OCI-M1 (cell line): Measurements from ENCODE around the gene FASLG.
"Not testable (repeated sequence)": the region's sequence is repeated elsewhere in the genome, so short reads cannot be mapped to it uniquely, and the experiment has no call there.

Source experiments
- DNase-seq: peaks from one replicate; lab custom pipeline; 2025; lab: John Stamatoyannopoulos, UW

FASLG gene, protein sequence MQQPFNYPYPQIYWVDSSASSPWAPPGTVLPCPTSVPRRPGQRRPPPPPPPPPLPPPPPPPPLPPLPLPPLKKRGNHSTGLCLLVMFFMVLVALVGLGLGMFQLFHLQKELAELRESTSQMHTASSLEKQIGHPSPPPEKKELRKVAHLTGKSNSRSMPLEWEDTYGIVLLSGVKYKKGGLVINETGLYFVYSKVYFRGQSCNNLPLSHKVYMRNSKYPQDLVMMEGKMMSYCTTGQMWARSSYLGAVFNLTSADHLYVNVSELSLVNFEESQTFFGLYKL

DNA sequence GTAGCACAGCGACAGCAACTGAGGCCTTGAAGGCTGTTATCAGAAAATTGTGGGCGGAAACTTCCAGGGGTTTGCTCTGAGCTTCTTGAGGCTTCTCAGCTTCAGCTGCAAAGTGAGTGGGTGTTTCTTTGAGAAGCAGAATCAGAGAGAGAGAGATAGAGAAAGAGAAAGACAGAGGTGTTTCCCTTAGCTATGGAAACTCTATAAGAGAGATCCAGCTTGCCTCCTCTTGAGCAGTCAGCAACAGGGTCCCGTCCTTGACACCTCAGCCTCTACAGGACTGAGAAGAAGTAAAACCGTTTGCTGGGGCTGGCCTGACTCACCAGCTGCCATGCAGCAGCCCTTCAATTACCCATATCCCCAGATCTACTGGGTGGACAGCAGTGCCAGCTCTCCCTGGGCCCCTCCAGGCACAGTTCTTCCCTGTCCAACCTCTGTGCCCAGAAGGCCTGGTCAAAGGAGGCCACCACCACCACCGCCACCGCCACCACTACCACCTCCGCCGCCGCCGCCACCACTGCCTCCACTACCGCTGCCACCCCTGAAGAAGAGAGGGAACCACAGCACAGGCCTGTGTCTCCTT lies at the start of gene FASLG:
Gene FASLG, plus strand, starts transcription at position 233 of the 583 bp plus-strand sequence. Its CDS starts 99 bp downstream, at position 332.
- DNase-seq = peak; percentile 31

DNA sequence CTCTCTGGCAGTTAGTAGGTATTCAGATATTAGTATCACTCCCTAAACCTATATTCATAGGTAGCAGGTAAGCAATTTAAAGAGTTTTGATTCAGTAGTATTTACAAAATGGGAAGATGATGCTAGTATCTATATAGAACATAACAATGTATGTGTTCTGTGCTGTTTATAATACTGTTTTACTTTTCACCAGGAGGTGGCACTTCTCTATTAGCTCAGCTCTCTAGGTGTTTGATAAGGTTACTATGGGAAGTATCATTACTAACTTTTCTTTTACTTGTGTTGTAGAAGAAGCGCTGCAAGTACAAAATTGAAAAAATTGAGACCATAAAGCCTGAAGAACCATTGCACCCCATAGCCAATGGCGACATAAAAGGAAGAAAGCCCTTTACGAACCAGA lies 49.4 kb upstream of the FASLG start:
- peak; percentile 53 for DNase-seq

DNA sequence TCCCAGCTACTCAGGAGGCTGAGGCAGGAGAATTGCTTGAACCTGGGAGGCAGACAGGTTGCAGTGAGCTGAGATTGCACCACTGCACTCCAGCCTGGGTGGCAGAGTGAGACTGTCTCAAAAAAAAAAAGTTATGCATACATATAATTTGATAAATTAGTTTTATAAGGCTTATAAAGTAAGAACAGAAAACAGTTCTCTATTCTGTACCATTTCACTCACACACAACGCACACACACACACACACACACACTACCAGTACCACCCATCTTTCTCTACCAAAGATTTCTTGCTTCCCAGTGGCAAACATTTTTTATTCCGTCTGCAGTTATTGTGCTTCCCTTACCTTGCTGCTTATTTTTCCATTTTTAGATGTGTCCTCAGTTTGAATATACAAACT lies 46.4 kb upstream of the FASLG start:
- DNase-seq = no peak

DNA sequence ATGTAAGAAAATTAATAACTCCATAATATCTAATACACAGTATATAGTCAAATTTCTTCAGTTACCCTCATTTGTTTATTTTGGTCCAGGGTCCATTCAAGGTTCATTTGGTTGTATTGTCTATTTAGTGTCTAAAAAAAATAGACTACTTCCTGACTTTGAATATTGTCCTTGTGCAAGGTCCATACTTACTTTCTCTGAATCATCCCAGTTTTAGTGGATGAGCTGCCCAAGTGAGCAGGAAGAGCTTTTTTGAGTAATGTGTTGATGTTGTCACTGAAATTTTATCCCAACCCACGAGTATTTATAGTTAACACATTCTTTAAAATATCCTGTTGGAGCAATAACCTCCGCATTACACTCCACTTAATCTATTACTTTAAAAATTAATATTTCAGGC lies 45.6 kb upstream of the FASLG start:
- no peak for DNase-seq

DNA sequence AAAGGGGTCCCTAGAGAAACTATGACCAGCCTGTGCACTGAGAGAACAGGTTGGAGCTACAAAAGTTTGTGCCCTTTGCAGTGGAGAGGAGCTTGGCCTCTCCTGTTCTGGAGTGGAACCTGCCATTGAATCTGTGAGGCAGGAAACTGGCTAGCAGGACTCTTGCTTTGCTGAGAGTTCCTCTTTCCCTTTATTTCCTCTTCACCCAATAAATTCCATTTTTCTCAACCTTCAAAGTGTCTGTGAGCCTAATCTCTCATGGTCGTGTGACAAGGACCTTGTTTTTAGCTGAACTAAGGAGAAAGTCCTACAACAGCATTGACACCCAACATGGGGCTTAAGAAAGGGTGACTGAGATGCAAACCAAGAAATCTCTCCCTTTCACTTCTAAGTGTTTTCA lies 42.7 kb upstream of the FASLG start:
- no peak for DNase-seq

DNA sequence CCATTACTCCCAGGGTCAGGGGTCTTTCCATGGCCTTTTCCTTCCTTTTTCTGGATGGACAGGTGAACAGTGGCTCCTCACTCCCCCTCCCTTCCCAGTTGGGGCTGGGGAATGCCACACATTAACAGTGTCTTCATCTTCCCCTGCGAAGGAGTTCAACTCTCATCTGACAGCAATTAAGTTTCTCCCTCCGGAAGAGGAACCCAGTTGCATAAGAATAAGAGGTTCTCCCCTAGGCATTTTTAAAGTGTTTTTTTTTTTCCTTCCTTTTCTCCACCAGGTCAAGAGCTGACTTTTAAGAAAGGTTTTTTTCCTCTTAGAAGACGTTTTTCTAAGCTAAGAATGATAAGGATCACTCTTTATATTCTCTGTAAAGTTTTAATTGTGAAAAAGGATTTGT lies 42.3 kb upstream of the FASLG start:
- no peak for DNase-seq

DNA sequence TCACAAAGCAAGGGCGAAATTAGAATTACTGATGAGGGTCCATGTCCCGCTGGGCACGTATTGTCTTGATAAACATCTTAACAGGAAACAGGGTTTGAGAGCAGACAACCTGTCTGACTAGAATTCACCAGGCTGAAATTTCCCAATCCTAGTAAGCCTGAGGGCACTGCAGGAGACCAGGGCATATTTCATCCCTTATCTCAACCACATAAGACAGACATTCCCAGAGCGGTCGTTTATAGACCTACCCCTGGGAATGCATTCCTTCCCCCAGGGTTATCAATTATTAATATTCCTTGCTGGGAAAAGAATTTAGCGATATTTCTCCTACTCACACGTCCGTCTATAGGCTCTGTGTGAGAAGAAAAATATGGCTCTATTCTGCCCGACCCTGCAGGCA lies 38.3 kb upstream of the FASLG start:
- DNase-seq = not testable (repeated sequence)

DNA sequence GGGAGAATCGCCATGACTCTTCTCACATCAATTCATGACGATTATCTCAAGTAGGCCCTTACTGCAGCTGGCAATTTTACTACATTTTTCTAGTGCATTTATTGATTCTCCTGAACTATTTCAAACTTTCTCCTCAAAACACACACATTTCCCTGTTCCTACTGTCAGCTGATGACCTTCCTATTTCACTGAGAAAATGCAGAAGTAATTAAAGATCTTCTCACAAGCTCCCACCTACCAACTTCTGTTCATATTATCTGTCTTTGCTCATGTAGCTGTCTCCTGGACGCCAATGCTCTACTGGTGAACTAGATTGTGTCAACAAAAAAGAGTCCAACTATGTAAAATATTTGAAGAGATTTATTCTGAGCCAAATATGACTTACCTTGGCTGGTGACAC lies 36.4 kb upstream of the FASLG start:
- peak; percentile 42 for DNase-seq

DNA sequence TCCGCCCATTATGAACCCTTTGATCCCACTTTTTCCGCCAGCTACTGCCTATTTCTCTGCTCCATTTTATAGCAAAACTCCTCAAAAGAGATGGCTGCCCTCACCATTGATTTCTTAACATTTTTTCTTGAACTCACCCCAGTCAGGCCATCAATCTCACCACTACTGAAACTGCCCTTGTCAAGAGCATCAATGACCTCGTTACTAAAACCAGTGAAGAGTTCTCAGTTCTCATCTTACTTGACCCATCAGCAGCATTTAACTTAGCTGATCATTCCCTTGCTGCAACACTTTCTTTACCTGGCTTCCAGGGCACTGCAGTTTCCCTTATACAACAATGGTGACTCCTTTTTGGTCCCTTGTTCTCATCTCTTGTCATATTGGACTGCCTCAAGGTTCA lies 35.2 kb upstream of the FASLG start:
- no peak for DNase-seq

DNA sequence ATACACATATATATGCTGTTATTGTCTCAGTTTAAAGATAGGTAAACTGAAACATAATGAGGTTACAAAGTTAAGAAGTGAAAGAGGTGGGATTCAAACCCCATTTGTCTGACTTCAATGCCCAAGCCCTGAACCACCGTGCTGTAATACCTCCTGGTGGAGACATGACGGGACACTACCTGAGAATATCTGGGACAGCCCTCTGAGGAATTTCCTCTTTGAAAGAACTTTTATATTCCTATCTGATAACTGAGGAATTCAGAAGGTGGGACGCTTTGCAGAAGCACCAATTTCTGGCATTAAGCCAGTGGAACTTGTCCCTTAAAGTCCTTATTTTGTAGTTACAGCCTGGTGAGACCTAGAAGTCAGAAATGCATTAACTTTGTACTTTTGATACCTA lies 32.1 kb upstream of the FASLG start:
- DNase-seq = no peak

DNA sequence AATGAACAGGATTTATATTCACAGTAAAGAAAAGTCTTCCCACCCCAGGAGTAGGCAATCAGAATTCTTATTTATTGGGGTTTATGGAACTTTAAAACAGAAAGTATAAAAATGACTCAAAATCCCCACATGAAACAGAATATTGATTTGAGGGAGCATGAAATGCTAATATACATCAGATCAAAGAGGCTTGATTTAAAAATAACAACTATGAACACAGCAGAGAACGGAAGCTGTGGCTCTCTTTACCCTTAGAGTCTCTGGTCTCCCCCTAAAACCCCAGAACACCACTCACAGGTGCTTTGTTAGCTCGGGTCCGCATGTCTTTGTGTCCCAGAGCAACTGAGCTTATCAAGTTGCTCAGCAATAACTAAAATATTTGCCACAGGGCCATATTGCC lies 31.2 kb upstream of the FASLG start:
- no peak for DNase-seq

DNA sequence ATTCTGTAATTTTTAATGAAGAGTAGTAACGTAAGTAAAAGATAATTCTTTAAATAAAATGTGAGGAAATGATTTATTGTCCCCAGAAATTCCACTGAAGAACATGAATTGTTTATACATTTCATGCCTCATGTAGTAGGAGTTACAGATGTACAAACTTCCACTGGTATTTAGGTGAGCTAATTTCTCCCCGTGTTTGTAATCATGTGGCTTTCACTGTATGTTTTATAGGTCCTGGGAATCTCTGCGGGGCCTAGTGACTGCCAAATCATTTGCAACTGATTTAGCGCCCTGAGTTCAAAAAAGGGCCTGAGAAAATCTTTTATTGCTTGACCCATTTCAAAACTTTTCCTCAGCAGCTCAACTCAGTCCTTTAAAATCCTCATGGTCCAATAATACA lies 30.5 kb upstream of the FASLG start:
- no peak for DNase-seq

DNA sequence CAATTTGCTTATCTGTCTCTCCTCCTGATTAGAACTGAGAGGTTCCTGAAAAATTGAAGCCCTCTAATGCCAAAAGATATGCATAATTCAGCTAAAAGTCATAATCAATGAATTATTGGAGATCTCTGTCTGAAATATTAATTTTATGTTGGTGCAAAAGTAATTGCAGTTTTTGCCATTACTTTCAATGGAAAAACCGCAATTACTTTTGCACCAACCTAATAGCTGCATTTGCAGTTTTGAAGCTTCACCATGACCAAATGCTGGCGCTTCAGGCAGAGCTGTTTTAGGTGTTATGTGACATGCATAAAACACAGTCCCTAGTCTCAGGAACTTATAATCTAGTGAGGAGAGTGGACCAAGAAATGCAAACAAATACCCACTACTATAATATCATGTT lies 29.7 kb upstream of the FASLG start:
- DNase-seq = no peak

DNA sequence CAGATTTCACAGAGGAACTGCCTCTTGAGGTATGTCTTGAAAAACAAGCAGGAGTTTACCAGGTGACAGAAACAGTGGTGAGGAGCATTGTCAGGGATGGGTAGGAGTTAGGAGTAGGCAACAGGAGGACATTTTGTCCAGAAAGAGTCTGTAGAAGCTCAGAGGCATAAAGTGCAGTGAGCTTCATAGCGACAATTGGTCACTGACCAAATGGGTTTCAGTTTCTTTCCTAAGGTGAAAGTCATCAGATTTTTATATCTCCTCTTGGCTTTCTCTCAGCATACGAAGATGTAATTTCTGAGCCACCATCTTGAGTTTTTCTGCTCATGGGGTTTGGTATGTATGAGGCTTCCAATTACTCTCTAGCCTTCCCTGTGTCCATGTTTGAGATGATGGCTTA lies 29.3 kb upstream of the FASLG start:
- no peak for DNase-seq

DNA sequence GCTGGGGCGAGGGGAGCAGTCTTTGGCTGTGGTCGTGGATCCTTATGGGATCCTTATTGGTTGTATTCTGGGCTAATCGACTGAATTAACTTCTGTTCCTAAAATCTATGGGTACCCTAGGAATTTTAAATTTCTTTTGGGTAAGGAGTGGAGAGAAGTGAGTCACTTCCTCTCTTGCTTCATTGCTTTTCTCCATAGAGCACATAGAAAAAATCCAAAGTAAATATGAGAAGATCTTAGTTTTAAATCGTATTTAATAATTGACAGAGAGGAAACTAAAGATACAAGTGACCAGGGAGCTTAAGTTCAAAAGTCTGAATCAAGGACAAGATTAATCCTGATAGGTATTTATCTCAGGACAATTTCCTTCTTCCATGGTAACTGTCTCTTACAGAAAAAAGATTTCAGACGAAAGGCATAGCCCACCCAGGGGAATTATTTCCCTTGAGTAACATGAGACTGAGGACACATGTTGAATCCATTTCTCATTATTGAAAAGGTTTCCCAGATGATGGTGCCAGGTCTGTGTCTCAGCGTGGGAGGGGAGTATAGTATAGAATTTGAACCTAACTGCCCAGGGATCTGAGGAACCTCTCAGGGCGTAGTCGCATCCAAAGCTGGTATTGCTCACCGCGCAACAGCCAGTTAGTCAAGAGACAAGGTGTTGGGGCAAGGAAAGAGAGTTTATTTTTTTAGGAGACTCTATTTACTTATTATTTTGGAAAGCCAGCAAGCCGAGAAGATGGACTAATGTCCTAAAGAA lies 28.7 kb upstream of the FASLG start:
- no peak for DNase-seq

DNA sequence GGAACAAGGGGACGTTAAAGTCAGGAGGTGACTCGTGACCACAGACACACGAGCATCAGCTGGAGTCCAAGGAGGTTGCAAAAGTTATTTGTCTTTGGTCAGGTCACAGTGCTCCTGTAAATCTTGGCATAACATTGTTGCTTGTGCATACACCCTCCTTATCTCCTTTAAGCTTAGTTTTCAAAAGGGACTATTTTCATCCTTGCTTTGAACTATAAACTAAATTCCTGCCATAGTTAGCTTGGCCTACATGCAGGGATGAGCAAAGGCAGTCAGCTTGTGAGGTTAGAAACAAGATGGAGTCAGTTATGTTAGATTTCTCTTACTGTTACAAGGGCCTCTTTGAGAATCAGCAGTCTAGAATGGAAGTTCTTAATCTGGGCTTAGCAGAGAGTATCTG lies 28.0 kb upstream of the FASLG start:
- no peak for DNase-seq

DNA sequence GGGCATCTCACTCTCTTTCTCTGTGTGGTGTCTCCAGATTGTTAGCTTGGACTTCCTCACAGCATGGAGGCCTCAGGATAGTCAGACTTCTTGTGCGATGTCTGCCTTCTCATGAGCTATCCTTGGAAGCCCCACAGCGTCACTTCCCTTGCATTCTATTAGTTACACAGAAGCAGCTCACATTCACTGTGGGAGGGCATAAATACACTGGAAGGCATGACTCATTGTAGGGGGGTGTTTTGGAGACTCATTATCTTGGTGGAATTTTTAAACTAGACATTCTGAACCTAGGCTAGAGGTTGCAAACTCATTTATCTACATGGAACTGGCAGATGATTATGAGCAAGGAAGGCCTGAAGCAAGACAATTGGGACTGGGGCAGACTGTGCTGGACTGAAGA lies 21.4 kb upstream of the FASLG start:
- peak; percentile 52 for DNase-seq

DNA sequence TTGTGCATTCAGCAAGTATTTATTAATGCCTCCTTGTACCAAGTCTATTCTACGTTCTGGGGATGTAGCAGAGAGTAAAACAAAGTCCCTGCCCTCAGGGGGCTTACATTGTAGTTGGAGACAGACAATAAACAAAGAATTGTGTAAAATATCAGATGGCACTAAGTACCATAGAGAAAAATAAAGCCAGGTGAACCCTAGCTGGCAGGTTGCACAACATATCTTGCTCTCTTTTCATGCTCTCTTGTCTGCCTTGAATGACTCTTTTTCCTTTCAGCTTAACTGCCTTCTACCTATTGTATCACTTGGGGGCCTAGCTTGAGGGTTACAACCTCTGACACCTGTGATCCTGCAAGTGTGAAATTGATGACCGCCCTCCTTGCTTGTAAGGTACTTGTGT lies 20.7 kb upstream of the FASLG start:
- no peak for DNase-seq

DNA sequence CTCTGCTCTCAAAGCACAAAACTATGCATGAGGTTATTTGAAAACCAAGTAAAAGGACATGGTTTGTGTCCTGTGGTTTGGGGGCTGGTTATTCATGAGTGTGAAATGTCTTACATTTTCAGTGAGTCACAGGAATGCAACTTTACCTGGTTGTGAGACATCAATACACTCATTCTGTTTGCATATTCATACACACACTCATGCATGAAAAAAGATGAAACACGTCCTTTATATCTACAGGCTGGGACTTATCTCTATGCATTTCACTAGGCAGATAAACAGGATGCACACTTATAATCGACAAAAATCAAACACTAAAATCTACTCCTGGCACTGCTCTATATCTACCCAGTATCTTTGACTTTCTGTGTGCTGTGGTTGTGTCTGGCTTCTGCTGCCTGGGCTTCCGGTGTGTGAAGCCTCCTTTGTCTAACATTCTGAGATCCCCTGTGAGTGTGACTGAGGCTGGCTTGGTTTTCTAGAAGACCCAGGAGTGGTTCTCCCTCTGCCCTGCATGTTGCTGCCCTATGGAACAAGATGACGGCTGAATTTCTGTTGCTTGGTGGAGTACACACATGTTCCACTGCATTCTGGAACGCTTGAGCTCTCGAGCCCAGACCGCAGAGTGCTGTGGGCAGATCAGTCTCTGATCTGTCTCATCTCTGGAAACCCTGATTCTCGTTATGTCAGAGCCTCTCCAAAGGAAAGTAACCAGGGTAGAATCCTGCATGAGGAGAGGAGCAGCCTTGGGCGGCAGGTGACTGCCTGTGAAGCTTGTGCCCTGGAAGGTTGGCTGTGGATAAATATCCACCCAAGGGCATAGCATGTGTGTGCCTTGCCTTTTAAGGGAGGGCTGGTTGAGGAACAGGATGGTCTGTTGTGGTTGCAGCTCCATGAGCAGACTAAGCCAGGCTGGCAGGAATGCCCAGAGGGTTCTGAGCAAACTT lies 19.7 kb upstream of the FASLG start:
- peak; percentile 33 for DNase-seq

DNA sequence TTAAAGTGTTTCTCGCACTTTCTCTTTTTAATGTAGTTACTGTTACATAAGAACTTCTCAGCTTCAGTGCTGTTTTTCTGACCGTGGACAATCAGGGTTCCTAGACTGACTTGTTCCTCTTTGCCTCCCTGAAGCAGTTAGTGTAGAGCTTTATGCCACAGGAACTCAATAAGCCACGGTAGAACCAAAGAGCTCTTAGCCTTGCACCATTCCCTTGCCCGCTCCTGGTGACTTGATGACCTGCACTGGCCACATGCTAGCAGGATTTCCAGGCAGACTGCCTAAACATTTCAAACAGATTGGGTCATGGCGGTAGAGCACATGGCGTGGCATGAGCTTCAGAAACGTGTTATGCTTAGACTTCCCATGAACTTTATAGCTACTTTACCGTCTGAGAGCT lies 18.8 kb upstream of the FASLG start:
- DNase-seq = no peak

DNA sequence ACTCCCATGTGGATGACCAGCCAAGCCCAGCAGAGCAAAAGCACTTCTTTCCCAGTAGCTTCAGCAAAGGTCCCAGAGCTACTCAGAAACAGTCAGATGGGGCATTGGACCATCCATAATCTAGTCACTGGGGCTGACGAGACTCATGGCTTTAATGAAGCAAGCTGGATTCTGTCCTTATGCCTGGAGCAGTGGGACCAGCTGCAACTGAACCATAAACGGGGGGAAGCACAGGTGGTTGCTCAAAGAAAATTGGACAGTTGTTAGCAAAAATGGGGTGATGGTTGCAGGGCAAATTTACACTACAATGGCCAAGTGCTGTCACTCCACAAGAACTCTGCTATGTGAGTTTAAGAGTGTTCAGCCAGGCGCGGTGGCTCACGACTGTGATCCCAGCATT lies 17.4 kb upstream of the FASLG start:
- DNase-seq = no peak

DNA sequence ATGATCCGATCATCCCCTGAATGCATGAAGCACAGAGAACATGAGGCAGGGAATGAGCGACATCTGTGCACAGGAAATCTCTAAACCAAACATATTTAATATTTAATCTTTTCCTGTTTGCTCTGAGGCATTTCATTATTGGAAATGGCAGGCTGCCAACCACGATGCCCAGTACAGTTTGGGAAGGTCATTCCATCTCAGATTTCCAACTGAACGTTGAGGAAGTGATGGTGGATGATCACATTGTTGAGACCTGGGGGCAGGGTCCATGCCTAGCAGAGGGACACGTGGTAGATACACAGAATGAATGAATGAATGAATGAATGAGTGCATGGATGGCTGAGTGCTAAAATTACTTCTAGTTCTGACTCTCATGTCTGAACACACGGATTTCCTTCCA lies 15.9 kb upstream of the FASLG start:
- no peak for DNase-seq
